Measurements from ENCODE around the gene RAPSN.

Gene RAPSN

GRCh38 chr11:47453365-47453764 is 4.4 kb upstream of the RAPSN start:
- no peak for DNase-seq (ENCODE audit: low read depth)
- TF ChIP-seq CTCF (IDR thresholded peaks at IDR 0.05; ENCODE audit: low read depth, low read length, missing control alignments), result no peak
- no peak overlapping the region for H3K4me3 ChIP-seq (ENCODE audit: low read depth, low read length)

GRCh38 chr11:47451990-47452389 is 3.1 kb upstream of the RAPSN start:
- TF ChIP-seq CTCF (IDR thresholded peaks at IDR 0.05; ENCODE audit: low read depth, low read length, missing control alignments), result no peak
- no peak overlapping the region for H3K4me3 ChIP-seq (ENCODE audit: low read depth, low read length)
- DNase-seq (ENCODE audit: low read depth), result no peak

- TF ChIP-seq CTCF (IDR thresholded peaks at IDR 0.05; ENCODE audit: low read depth, low read length, missing control alignments), result no peak
- H3K4me3 ChIP-seq (ENCODE audit: low read depth, low read length), result no peak overlapping the region
- DNase-seq (ENCODE audit: low read depth), result no peak
These were observed 2.5 kb upstream of the RAPSN start for GRCh38 chr11:47451436-47451835.

GRCh38 chr11:47449541-47449940 is 605 bp upstream of the RAPSN start:
- no peak for DNase-seq (ENCODE audit: low read depth)
- TF ChIP-seq CTCF (IDR thresholded peaks at IDR 0.05; ENCODE audit: low read depth, low read length, missing control alignments), result no peak

GRCh38 chr11:47447906-47448305 is 1.0 kb downstream of the RAPSN start:
- TF ChIP-seq CTCF (IDR thresholded peaks at IDR 0.05; ENCODE audit: low read depth, low read length, missing control alignments), result no peak
- no peak overlapping the region for H3K4me3 ChIP-seq (ENCODE audit: low read depth, low read length)
- DNase-seq (ENCODE audit: low read depth), result no peak

More at GRCh38 chr11:47449541-47449940, 605 bp upstream of the RAPSN start:
- no peak overlapping the region for H3K4me3 ChIP-seq (ENCODE audit: low read depth, low read length)

- TF ChIP-seq CTCF (IDR thresholded peaks at IDR 0.05; ENCODE audit: low read depth, low read length, missing control alignments), result no peak
- H3K4me3 ChIP-seq (ENCODE audit: low read depth, low read length), result no peak overlapping the region
- no peak for DNase-seq (ENCODE audit: low read depth)
These were observed 2.1 kb downstream of the RAPSN start for GRCh38 chr11:47446833-47447232.

GRCh38 chr11:47445840-47446239 is 3.1 kb downstream of the RAPSN start:
- no peak for DNase-seq (ENCODE audit: low read depth)
- TF ChIP-seq CTCF (IDR thresholded peaks at IDR 0.05; ENCODE audit: low read depth, low read length, missing control alignments), result no peak
- H3K4me3 ChIP-seq (ENCODE audit: low read depth, low read length), result no peak overlapping the region
